HG03060 (cell line): Measurements from ENCODE around the gene LRRC61.
"Not testable (repeated sequence)": the region's sequence is repeated elsewhere in the genome, so short reads cannot be mapped to it uniquely, and the experiment has no call there.

ENCODE experiments used
- ATAC-seq: cut with Tn5 transposase; IDR thresholded peaks from one replicate; pipeline ENCODE4 v1.9.1; 2021; ENCODE audit warnings: low read depth, moderate number of reproducible peaks; ENCODE audit not compliant: unreplicated experiment

Gene LRRC61

GRCh38 chr7:150380463-150380862 is 57.3 kb downstream of the LRRC61 start:
- no peak for ATAC-seq

- ATAC-seq: no peak
Measured at GRCh38 chr7:150381096-150381495, 57.9 kb downstream of the LRRC61 start.

- ATAC-seq: no peak
Measured at GRCh38 chr7:150381785-150382122, 58.6 kb downstream of the LRRC61 start.

- ATAC-seq: no peak
Measured at GRCh38 chr7:150382123-150382843, 59.1 kb downstream of the LRRC61 start.

- ATAC-seq: no peak
Measured at GRCh38 chr7:150382844-150383225, 59.7 kb downstream of the LRRC61 start.

- ATAC-seq: no peak
Measured at GRCh38 chr7:150383710-150384397, 60.7 kb downstream of the LRRC61 start.

GRCh38 chr7:150384406-150385301 is 61.5 kb downstream of the LRRC61 start:
- no peak for ATAC-seq

- ATAC-seq: no peak
Measured at GRCh38 chr7:150385302-150385723, 62.2 kb downstream of the LRRC61 start.

GRCh38 chr7:150385884-150386283 is 62.7 kb downstream of the LRRC61 start:
- ATAC-seq: not testable (repeated sequence)
